GM21526 (cell line): ENCODE results near the gene XRCC5.

Experiments used
- ATAC-seq: cut with Tn5 transposase; IDR thresholded peaks from one replicate; pipeline ENCODE4 v1.9.1; 2021; ENCODE audit warnings: moderate library complexity; ENCODE audit not compliant: unreplicated experiment, low FRiP score

Gene XRCC5

DNA sequence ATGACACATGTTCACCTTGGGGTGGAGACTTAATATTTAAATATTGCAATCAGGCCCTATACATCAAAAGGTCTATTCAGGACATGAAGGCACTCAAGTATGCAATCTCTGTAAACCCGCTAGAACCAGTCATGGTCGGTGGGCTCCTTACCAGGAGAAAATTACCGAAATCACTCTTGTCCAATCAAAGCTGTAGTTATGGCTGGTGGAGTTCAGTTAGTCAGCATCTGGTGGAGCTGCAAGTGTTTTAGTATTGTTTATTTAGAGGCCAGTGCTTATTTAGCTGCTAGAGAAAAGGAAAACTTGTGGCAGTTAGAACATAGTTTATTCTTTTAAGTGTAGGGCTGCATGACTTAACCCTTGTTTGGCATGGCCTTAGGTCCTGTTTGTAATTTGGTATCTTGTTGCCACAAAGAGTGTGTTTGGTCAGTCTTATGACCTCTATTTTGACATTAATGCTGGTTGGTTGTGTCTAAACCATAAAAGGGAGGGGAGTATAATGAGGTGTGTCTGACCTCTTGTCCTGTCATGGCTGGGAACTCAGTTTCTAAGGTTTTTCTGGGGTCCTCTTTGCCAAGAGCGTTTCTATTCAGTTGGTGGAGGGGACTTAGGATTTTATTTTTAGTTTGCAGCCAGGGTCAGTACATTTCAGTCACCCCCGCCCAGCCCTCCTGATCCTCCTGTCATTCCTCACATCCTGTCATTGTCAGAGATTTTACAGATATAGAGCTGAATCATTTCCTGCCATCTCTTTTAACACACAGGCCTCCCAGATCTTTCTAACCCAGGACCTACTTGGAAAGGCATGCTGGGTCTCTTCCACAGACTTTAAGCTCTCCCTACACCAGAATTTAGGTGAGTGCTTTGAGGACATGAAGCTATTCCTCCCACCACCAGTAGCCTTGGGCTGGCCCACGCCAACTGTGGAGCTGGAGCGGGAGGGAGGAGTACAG is 108.1 kb downstream of the XRCC5 start:
- ATAC-seq, result no peak

DNA sequence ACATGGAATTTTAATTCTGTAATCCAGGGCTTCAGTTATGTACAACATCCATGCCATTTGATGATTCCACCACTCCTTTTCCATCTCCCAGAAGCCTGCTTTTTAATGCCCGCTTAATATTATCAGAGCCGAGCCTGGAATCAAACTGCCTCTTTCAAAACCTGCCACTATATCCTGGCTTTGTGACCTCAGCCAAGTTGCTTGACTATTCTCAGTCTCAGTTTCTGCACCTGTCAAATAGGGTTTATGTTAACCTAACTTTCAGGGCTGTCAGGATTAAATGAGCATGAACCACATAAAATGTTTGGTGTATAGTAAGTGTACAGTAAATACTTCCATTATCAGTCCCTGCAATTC is 108.7 kb downstream of the XRCC5 start:
- peak; percentile 57 for ATAC-seq

DNA sequence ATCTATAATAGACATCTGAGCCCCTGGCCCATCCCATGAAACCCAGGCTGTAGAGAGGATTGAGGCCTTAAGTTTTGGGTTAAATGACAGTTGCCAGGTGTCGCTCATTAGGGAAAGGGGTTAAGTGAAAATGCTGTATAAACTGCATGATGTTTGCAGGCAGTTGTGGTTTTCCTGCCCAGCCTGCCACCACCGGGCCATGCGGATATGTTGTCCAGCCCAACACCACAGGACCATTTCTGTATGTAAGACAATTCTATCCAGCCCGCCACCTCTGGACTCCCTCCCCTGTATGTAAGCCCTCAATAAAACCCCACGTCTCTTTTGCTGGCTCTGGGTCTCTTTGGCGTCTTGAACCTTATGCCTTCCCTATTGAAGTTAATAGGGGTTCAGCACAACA is 110.7 kb downstream of the XRCC5 start:
- no peak for ATAC-seq

DNA sequence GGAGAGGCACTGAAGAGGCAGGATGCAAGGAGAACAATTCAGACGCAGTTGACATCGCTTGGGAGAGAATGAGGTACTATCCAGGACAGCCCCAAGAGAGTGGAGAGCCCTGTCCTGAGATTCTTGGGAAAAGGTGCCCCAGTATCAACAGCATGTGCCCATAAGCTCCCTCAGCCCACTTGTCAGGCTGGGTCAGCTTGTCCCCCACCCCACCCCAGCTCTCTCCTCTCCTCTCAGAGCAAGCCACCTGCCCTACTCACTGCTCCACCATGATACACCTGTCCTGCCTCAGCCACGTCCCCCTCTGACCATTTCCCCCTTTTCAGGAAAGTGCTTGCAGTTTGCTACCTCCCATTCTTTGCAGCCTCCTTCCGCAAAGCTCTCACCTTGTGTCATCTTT is 111.8 kb downstream of the XRCC5 start:
- ATAC-seq, result no peak

DNA sequence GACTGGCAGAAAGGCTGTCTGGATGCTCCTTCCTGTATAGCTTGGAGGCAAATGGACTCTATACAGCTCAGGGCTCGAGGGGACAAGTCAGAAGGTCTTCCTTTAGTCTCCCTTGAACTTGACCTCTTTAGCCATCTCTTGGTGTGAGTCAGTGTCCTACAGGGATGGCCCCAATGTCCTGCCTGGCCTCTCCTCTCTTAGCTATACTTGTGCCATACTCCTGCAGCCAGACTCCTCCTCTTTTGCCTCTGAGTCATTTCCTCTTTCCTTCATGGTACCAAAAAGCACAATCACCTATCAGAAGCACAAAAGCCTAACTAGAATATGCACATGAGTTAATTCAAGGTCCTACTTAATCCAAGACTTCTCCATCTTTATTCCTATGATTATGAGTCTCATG is 112.7 kb downstream of the XRCC5 start:
- no peak for ATAC-seq

DNA sequence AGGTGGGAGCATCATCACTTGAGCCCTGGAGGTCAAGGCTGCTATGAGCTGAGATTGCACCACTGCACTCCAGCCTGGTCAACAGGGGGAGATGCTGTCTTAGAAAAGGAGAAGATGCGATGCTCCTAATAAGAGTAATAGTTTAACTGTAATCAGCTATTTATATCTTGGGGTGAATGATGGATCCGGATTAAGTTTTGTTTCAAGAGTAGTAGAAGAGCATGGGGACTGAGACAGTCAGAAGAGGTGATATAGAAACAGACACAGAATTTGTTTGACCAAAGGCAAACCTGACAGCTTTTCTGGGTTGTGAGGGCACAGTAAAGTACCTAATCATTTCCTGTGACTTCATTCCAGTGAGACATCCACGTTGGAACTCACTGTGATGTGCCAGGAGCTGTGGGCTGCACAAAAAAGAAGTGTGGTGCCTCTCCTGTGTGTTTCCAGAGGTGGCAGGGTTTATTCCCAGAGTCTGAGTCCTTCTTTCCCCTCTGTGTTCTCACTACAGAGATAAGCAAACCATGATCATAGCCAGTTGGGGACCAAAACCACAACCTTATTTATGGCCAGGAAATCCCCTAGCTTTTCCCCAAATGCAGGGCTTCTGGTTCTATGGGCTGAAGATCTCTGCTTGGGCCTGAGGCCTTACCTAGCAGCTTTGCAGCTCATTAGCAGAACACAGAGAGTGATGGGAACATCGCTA is 113.7 kb downstream of the XRCC5 start:
- ATAC-seq, result no peak

DNA sequence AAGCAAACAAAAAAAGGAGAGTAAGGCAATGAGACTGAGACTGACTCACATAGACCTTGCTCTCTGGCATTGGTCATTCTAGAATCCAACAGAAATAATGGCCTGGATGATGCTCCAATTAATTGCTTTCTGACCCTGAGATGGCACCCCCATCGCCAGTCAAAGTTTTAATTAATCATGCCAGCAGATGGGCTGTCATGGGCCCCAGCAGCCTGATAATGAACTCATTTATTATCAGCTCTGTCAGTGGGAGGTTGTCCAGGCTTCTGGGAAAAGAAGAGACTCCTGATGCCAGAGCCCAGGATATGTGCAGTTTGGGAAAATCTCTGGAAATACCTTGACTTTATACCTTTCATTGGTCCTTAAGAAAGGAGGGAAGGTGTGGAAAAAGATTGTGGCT is 115.2 kb downstream of the XRCC5 start:
- ATAC-seq, result no peak

DNA sequence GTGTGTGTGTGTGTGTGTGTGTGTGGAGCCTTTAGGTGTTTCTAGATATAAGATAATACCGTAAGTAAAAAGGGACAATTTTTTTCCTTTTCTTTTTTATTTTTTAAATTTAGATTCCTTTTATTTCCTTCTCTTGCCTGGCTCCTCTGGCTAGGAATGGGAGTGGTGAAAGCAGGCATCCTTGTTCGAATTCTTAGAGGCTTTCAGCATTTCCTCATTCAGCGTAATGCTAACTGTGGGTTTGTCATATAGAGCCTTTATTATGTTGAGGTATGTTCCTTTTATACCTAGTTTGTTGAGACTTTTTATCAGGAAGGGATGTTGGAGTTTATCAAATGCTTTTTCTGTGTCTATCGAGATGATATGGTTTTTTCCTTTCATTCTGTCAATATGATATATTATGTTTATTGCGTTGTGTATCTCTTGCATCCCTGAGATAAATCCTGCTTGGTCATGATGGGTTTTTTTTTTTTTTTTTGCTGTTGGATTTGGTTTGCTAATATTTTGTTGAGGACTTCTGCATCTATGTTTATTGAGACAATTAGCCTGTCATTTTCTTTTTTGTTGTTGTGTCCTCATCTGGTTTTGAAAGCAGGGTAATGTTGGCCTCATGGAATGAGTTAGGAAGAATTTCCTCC is 120.2 kb downstream of the XRCC5 start:
- ATAC-seq, result no peak

DNA sequence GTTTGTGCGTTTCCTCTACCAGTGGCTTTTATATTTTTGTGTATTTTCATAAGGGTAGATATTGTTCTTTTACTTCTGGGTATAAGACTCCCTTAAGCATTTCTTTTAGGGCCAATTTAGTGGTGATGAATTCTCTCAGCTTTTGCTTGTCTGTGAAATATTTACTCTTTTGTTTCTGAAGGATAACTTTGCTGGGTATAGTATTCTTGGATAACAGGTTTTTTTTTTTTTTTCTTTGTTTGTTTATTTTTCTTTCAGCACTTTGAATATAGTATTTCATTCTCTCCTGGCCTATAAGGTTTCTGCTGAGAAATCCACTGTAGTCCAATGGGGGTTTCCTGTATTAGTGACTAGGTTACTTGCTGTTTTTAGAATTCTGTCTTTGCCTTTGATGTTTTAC is 122.7 kb downstream of the XRCC5 start:
- ATAC-seq, result no peak

DNA sequence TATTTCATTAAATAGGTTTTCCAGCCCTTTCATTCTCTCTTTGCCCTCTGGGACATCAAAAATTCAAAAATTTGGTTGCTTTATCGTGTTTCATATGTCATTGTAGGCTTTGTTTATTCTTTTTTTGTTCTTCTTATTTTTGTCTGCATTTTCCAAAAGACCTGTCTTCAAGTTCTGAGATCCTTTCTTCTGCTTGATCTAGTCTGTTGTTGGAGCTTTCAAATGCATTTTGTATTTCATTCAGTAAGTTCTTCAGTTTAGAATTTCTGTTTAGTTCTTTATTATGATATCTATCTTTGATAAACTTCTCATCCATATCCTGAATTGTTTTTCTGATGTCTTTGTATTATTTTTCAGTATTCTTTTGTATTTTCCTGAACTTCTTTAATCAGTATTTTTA is 123.6 kb downstream of the XRCC5 start:
- ATAC-seq, result no peak

DNA sequence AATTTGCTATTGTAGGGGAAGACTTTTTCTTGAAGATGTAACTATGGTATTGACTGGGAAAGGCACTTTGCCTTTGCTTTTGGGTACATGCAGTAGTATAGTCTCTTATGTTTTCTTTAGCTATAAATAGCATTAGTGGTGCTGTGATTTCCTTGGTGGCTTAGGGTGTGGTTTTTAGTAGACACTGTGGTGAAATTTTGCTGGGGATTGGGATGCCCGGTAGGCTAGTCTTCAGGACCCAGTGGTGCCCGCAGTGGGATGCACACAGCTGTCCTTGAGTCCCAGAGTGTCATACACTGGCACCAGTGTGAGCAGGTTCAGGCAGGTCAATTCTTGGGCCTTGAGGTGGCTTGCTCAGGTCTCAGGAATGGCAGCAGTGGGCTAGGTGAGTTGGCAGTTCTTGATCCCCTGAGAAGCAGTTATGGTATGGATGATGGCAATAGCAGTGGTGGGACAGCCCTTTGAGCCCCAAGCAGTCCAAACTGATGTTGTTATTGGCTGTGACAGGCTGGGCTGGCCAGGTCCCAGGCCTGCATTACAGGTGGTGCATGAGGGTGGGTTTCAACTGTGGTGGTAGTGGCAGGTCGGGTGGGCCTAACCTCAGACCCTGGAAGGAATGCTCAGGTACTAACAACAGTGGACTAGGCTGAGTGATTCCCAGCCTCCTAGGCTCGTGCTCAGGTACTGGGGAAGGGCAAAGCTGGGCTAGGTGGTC is 124.3 kb downstream of the XRCC5 start:
- no peak for ATAC-seq

DNA sequence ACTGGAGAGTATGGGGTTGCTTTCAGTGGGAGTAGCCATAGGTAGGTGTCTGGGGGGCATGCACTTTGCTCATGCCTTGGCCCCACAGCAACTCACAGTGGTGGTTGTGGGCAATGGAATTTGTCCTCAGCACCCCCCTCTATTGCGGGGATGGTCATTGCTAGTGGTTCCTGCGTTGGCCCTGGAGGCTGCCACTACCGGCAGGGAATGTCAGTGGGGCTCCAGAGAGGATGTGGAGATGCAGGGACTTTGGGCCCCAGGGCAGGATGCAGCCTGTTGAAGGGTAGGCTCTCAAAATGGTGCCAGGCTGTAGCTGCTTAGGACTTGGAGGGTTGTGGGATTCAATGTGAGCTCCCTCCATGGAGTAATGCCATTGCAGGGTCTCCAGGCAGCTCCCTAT is 125.0 kb downstream of the XRCC5 start:
- no peak for ATAC-seq

DNA sequence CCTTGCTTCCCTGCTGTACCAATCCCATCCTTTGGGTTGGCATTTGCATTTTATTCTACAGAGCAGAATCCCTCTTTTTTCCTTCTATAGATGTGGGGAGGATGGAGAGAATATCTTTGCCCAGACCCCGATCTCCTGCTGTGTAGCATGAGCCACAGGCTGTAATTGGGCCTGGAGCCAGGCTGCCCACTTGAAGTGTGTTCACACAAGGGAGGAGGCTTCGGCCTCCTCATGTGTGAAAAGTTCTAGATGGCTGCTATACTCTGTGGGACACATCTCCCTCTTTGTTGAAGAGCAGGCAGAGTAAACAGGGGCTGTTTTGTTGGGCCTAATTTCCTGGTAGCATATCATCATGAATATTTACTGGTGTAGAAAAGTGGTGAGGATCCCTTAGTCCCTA is 126.3 kb downstream of the XRCC5 start:
- ATAC-seq, result no peak

DNA sequence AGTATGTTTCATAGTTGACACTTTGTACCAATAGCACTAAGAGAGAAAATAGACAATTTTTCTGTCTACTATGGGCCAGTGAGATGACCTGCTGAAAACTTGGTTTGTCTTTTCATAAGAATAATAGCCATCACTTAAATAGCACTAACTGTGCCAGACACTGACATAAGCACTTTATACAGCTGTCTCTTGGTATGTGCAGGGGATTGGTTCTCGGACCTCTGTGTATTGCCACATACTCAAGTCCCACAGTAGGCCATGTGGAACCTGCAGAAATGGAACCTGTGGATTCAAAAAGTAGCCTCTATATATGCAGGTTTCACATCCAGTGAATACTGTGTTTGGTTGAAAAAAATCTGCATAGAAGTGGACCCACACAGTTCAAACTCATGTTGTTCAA is 126.7 kb downstream of the XRCC5 start:
- ATAC-seq, result no peak

DNA sequence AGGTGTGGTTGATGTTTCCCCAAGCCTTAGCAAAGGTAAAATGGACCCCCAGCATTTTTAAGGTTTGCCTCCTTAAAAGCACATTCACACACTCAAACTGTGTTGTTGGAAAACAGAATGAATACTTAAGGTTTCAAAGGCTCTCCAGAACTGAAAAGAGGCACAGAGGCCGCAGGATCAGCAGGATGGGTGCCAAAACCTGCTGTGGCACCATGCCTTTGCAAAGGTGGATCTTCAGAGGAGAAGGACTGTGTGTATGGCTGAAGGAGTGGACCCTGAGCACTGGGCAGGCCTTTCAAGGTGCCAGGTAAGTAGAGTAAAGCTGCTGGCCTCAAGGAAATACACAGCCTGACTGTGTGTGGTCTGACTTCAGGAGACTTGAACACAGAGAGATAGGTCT is 127.3 kb downstream of the XRCC5 start:
- ATAC-seq, result no peak

DNA sequence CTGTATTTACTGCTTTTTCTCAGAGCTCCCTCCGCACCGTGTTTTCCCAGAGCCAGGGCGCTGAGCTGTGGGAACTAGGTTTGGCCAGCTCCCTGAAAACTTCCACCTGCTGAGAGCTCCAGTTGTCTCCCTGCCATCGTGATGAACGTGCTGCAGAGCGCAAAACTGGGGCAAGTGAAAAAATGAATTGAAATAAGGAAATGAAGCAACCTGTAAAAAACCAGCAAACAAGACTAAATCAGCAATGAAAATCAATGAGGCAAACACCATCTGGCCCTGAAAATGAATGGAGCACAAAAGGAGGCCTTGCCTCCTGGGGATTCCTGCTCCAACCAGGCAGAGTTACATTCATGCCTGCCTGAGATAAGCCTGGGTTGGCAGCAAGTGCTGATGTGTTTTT is 133.2 kb downstream of the XRCC5 start:
- no peak for ATAC-seq

DNA sequence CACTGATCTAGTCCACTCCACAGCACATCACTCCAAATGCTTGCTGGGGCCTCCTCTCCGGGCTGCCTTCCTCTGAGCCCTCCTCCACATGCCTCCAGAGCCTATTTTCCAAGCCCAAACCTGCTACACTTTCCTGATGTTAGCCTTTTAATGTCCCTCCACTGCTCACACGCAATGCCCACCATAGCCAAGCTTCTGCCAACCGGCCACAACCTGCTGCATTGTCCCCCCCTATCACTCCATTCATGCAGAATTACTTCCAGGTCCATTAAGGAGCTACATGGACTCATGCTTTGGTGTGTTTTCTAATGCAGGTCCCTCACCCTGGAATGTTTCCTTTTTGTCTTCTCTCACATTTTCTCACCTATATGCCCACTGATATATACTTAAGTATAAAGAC is 133.9 kb downstream of the XRCC5 start:
- ATAC-seq, result no peak

DNA sequence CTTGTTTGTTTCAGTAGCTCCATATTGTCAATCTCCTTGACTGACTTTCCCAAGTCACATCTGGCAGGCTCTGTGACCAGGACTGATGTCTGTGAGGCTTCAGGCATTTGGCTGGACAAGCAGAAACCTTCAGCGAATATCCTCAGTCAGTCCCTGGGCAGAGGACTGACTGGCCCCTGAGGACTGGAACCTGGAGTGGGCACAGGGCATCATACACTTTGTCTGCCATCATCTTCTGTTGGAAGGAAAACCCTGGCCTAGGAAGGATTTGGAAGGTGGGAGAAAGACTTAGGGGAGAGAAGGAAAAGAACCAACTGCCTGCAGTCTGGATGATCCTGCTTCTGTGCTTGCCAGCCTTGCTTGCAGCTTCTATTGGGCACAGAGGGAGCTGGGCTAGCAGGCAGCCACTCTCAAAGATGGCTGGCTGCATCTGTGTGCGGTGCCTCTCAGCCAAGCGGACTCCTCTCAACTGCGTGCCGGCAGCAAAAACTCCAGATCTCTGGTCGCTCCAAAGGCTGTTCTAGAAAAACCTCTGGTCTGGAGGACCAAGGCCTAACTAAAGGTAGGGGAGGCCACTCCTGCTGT is 136.3 kb downstream of the XRCC5 start:
- no peak for ATAC-seq

DNA sequence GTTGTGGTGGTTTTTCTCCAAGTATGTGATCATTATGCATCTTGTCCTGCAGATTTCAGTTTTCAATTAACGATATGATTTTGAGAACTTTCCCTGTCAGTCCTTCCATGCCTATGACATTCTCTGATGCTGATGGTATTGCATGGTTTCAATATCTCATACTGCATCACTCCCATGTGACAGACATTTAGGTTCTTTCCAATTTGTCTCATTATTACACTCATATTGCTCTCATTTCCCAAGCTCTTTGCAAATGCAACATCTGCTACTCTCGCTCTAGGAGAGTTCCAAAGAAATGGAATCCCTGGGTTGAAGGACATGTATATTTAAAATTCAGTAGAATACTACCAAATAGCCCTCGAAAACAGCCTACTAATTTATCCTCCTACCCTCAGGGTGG is 137.6 kb downstream of the XRCC5 start:
- ATAC-seq, result no peak
